OCI-LY3 (cell line): ENCODE data around the gene PDE10A.

Source experiments
- CTCF ChIP-seq: fragments of 200-600, 300-600 bp; sonication (generic); IDR thresholded peaks from 2 replicates; pipeline ENCODE4 v1.5.1; 2014; ENCODE audit warnings: antibody characterized with exemption, low read length, low read depth
- EZH2phosphoT487 ChIP-seq: fragments of 200-600 bp; shearing (Covaris generic); IDR thresholded peaks from 2 replicates; pipeline ENCODE4 v1.6.1; 2018; ENCODE audit warnings: antibody characterized with exemption, mixed run types, low read depth

GRCh38 chr6:165390475-165390874, 272.6 kb downstream of the PDE10A start:
- TF ChIP-seq CTCF, result no peak
- no peak for TF ChIP-seq EZH2phosphoT487
